H4 (cell line): Measurements from ENCODE around the gene ZMIZ1. TPM values are rescaled to one million over a fixed set of nuclear protein-coding genes. Genes with fewer than 3 reads are reported as not detected.

Experiments
- DNase-seq: peaks from one replicate; pipeline ENCODE4 v3.0.0-alpha.2; 2015; ENCODE audit warnings: low spot score
- total RNA-seq: library from RNA; depleted of rRNA; stranded (reverse); fragments of >200 nt; shearing (Covaris generic); gene quantifications from 2 replicates; pipeline ENCODE4 v1.2.3, GENCODE V29; 2014

Gene ZMIZ1
- total RNA-seq, 1 experiment from 2014 or later, result 10.9 TPM

DNA sequence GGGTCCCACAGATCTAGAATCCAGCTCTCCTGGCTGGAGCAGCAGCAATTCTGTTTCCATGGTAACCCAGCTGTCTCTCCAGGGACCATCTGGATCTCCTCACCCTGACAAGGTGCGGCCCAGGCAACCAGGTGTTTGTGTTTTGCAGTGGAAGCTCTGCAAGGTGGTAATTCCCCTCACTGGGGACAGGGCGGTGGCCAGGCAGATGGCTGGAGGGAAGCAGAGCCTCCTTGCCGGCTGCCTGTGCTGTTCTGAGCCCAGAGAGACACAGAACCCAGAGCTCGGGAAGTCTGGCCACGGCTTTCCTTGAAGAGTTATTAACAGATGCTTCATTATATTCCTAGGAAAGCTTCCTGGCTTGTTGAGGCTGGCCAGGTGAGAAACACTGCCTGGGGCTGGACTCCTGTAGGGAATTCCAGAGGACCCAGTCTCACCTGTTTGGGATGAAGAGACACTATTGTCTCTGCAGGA is 160.3 kb downstream of the ZMIZ1 start:
- no peak for DNase-seq

DNA sequence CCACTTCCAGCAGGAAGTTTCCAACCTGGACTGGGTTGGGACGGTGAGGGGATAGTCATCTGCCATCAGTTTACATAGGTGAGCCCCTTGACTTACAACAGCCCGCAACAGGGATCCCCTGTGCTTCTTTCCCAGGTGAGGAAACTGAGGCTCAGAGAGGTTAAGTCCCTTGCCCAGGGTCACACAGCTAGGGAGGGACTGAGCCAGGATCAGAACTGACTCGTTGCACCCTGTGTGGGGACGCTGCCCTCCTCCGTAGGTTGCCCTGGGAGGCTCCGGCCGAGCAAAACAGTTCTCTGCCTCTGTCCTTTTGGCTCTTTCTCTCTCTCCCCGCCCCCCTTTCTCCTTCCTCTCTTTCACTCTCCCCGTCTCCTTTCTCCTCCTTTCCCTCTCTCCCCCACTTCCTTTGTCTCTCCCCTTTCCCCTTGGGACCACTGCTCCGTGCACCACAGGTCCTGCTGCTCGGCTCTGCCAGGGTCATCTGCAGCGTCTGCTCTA is 161.1 kb downstream of the ZMIZ1 start:
- no peak for DNase-seq

DNA sequence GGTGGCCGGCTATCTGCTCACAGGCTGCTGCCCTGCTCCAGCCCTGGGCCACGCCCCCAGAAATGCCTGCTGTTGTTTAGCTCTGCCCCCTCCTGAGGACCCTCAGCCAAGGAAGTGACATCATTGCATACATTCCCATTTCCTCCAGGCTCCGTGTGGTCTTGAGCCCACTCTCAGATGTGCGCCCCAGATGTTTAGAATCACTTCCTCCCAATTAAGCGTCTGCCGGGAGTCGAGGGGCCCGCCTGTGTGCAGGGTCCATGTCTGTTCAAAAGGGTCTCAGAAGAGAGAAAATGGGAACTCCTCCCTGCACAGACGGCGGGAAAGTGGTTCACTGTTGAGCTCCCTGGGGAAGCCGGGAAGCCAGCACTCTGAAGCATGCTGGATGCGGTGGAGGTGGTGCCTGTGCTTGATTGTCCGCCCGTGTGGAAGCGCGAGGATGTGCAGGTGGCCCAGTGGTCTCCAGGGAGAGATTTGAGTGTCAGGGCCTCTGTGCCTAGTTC is 161.6 kb downstream of the ZMIZ1 start:
- DNase-seq, result no peak

DNA sequence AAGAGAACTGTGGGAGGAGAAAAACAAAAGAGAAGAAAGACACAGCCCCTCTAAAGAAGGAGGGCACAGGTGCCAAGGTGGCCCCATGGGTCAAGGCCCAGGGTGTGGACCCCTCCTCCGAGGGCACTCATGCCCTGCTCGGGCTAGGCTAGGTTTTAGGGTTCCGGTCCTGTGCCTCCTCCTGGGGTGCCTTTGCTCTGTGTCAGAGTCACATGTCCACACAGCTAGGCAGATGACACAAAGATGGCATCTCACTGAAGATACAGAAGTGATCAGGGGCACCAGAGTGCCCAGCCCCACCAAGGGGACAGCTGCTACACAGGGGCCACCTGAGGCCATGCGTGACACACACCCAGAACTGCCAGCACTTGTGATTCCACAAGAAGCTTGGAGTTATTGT is 162.1 kb downstream of the ZMIZ1 start:
- DNase-seq, result no peak

DNA sequence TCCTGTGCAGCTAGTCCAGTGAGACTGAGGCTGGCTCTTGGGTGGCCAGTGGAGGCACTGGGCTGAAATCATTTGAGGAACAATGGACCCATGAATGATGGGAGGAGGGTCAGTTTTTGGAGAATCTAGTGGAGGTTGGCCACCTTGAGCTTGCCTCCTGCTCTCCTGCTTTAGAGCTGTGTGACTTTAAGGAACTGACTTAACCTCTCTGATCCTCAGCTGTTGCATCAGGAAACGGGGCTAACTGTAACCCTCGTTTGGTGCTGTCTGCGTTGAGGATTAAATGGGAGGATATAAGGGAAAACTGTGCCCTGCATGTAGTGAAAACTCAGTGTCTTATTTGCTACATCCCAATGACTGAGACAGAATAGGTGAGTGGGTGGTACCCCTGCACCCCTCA is 163.1 kb downstream of the ZMIZ1 start:
- no peak for DNase-seq

DNA sequence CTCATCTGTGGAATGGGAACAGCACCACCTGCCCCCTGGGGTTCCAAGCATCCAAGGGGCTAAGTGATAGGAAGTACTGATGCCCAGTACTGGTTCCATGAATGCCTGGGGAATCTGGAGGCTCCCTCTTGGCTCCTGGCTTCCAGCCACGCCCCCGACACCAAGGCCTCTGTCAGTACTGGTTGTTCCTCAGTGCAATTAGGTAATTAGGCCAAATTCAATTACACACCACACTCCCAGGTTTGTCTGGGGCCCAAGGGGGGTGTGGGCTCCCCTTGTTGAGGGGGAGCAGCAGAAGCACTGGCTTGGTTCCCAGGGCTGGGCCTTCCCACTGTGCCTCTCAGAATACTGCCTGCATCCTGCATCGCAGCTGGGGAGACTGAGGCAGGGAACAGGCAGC is 164.1 kb downstream of the ZMIZ1 start:
- no peak for DNase-seq

DNA sequence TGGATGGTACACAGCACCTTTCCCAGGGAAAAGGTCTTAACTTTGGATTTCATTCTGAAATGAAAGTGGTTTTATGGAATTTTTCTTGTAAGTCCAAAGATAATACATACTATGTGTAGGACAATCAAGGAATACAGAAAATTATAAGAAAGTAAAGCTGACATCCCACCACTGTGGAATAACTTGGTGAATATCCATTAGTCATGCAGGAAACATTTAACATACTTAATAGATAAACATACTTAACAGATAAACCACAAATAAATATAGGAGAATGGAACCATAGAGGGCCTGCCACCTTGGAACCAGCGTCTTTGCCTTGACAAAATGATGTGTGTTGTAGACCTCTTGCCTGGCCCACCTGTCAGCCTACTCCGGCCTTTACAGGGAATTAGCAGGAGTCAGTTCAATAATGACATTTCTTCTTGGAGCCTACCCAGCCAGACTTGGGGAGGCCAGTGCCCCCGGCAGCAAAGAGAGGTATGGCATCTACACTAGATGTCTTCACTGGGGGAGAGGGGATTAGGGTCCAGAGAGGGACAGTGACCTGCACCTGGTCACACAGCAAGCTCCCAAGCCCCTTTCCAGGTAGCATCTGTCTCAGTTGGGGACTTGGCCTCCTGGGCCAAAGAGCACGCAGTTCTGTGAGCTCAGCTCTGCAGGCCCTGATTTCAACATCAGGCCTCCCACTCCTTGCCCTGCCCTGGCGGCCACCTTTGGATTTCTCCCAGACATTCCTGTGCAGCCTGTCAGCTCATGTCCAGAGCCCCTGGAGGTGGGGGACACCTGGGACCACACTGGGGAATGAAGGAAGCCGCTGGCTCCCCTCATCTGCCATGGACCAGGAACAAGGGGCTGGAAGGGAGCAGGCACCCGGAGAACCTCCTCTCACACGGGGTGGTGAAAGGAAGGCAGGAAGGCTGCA is 165.9 kb downstream of the ZMIZ1 start:
- DNase-seq, result no peak

DNA sequence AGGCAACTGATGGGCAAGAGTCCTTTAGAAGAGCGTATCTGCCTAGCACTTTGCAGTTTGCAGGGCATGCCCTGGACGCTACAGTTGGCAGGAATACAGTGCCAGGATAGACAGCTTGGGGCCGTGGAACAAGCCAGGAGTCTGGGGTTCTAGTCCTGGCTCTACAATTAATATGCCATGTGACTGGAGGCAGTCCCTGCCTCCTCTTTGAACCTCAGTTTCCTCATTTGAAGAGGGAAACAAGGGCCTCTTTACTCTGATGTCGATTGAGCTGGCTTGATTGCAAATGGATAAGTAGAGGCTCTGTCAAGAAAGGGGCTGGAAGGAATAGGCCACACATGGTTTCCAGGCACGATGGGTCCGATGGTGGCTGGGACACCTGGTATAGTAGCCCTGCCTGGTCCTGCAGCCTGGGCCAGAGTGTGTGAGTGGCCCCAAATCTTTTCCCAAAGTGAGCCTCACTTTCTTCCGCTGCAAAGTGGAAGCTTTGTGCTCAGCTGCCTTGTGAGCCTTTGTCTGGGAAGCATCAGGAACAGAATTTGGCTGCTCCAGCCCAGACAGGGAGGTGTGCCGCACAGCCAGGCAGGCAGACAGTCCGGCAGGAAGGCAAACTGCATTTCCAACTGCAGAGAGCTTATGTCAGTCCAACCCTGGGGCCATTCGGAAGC is 167.1 kb downstream of the ZMIZ1 start:
- DNase-seq, result no peak

DNA sequence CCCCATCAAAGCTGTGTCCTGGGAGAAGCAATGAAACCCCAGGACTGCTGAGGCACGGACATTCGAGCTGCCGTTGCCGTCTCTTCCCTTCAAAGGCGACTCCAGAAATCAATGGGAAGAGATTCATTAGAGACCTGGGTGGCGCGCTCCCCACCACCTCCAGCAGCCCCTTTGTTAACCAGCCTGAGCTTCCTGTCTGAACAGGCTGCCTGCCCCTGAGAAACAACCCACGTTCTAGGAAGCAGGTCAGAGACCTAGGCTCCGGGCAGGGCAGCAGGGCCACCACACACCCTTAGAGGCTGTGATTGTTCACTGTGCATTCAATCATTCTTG is 167.6 kb downstream of the ZMIZ1 start:
- DNase-seq, result no peak

DNA sequence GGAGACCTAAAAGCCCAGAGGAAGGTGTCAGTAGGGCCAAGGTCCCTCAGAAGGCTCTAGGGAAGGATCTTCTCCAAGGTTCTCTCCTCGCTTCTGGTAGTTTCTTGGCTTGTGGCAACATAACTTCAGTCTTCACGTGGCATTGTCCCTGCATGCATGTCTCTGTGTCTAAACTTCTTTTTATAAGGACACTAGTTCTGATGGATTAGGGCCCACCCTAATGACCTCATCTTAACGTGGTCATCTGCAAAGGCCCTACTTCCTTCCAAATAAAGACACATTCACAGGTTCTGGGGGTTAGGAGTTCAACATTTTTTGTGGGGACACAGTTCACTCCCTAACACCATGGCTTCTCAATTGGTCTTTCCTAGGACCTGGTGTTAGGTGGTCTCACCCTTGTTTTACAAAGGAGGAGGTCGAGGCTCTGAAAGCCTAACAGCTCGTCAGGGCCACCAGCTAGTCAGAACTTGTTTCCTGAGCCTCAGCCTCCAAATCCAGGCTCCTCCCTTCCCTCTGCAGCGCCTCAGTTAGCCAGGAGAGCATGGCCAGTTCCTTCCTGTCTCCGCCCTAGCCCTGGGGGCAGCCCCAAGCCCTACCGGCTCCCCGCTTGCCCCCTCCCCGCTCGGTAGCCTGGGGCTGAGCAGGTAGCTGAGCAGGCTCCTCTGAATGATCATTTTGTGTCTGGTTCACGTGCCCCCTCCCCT is 168.8 kb downstream of the ZMIZ1 start:
- no peak for DNase-seq

DNA sequence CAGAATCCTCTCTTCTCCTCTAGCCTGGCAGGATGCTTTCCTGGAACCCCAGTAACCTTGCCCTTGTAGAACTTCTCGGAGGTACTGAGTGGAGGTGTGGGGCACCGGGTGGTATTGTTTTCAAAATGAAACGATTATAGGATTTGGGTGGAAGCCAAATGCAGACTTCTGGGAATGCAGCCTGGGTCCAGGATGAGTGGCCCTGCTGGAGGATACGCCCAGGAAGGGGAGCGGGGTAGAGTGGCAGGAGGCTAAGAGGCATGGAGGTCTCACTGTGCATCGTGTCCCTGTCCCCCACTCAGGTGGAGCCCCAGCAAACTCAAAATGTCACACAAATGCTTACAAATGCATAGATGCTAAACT is 169.4 kb downstream of the ZMIZ1 start:
- DNase-seq, result no peak

DNA sequence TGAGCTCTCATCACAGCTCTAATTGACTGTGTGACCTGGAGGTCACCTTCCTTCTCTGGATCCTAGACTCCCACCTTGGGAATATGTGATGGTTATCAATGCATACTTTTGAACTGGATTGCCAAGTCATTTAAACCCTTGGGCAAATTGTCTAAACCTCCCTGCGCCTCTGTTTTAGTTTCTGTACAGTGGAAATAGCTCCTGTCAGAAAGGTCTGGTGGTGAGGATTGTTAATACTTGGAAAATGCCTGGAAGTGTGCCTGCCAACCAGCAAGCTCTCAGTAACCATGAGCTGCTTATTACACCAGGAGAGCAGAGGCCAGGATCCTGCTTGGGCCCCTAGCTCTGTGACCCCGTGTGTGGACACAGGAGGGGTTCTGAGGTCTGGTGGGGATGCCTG is 169.8 kb downstream of the ZMIZ1 start:
- DNase-seq, result no peak

DNA sequence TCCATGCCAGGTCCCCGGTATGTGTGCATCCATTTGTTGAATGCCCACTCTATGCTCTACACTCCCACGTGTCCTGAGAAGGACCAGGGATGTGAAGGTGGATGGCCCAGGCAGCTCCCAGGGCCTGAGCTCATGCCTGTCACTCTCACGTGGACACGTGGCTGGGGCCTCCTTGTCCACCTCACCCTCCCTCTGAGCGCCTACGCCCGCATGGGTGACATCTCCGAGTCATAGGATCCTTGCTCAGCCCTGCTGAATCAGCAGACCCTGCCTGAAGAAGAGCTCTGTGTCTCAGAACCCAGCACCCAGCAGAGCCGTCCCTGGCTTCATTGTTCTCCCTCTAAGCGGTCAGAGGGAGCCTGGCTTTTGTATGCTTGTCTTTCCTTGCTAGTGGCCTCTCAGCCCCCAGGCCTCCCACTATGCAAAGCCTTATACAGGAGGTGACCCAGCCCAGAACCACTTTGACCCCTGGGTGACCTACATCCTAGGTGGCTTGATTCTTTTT is 170.6 kb downstream of the ZMIZ1 start:
- no peak for DNase-seq

DNA sequence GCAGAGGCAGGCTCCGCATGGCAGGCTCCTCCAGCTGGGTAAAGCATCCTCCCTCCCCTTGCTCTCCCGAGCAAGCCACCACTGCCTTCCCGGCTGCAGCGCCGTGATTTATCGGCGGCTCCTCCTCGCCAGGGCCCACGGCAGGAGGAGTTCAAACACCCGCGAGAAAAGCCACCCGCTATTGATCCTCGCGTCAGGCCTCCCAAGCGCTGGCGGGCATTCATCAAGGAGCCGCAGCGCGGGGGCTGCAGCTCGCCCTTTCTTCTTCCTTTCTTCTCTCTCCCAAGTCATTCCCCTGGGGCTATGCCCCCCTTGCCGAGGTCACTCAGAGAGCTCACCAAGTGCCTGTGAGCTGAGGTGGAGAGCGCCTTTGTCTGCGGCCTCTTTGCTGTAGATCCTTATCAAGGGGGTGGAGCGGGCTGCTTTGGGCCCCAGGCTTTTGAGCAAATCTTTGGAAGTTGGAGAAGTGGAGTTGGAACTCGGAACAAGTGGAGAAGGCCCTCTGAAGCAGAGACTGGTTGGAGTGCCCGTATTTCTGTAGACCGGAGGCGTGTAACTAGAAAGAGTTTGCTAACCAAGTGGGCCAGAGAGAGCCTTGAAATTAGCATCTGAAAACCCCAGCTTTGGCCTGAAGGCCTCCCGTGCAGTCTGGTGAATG is 171.3 kb downstream of the ZMIZ1 start:
- no peak for DNase-seq

DNA sequence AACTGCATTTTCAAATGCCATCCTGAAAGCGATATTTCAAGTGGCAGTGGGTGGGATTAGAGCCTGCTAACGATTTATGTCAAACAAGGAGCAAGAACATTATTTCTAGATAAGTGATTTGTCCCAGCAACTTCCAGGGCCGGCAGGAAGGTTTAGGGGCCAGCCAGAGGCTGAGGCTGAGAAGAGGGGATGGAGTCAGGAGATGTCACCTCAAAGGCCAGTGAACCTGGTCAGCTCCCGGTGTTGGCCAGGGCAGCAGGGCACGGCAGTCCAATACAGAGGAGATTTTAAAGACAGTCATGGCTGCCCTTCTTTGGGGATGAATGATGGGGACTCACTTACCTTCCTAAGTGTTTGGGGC is 172.8 kb downstream of the ZMIZ1 start:
- DNase-seq, result no peak

DNA sequence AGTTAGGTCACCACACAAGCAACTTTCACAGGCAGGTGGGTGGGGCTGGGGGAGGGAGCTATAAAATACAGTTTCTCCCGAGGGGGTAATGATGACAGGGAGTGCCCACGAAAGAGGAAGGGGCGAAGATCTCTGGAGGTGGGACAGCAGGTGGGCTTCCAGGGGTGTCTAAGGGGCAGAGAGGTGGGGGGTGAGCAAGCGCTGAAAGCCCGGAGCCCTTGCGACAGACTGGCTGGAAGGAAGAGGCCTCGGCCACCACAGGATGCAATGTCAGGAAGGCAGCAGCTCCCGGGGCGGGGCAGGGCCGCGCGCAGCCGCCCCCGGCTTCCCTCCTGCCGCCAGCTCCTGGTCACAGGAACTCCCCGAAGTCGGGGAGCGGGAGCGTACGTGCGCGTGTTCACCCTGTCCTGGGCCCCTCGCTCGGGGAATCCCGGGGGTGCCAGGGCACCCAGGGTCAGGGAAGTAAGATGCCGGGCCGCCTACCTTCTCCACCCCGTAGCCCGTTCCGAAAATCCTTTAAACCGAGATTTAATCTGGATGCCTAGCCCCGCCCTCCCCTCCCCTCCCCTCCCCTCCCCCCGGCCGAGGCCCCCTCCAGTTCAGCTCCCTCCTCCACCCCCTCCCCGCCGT is 173.3 kb downstream of the ZMIZ1 start:
- no peak for DNase-seq

DNA sequence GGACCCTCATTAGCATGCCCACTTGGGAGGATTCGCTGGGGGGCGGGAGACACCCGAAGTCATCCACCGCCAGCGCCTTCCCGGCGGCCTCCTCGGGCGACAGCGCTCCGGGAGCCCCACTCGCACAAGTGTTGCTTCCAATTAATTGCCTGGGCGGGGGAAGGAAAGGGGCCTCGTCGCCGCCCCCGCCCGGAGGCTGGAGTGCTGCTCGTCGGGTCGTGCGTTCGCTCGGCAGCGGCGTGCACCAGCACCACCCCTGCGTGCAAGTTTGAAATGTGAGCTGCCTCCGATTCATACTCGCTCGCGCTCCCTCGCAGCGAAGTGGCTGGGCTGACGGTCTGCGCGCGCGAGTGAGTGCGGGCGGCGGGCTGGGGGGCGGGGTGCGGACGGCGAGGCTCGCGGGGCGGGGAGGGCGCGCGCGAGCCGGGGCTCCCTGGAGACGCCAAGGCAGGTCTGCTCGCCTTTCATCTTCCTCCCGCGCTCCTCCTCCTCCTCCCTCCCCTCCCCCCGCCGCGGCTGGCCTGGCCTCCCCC is 173.9 kb downstream of the ZMIZ1 start:
- no peak for DNase-seq

DNA sequence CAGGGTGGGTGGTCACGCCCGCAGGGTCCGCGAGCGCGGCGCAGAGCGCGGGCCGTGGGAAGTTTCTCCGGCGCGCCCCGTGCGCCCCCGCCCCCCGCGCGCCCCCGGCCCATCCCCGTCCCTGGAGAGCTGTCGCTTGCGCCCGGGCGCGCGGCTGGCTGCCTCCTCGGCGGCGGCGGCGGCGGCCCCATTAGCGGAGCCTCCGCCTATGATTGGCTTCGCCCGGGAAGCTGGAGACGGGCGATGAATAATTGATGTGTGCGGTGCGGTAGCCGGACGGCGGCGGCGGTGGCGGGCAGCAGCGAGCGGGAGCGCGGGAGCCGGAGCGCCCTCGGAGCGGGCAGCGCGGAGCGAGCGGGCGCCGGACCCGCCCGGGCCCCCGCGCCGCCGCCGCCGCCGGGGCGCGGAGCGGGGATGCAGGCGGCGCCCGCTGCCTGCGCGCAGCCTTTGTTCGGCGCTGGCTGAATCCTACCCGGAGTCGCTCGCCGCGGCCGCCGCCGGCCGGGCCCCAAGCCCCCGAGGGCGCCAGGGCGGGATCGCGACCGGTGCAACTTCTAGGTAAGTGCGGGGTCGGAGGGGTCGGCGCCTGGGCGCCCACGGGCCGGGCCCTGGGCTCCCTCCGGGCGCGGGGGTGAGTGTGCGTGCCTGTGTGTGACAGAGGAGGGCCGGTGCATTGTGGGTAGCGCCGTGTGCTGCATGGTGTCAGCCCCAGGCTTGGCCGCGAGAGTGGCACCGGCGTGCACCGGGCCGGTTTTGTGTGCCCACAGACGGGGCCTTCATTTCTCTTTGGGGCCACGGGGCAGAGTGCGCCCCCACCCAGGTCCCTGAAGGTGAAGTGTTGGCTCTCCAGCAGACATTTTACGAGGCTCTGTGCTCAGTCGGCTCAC is 174.7 kb downstream of the ZMIZ1 start:
- no peak for DNase-seq

DNA sequence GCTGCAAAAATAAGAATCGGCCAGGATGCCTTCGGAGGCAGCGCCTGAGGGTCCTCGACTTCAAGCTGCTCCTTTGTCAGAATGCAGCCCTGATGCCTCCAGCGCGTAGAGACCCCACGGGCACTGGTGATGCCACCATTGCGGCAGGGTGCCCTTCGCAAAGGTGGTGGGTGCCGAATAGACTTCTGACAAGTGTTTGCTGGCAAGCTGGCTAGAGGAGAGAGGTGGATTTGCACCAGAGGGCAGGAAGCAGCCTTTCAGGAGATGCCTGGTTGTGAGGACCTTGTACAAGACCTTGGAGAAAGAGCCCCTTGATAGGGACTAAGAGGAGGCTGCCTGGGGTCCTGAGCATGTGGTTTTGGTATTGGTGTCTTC is 175.3 kb downstream of the ZMIZ1 start:
- no peak for DNase-seq
